Caco-2 (cell line): ENCODE measurements around the gene IL24. TPM values are rescaled to one million over a fixed set of nuclear protein-coding genes. Genes with fewer than 3 reads are reported as not detected.

Experiments
- BruUV-seq: library from RNA; stranded (reverse); fragments of 400-500 nt; replicated peaks from 2 replicates; lab custom pipeline; 2021; lab: Mats Ljungman, UMichigan
- CTCF ChIA-PET: fragments of 300-600 bp; sonication (Branson Sonifier 250); formaldehyde crosslinking; loops from one replicate; lab custom pipeline; 2022; ENCODE audit warnings: antibody characterized with exemption; lab: Charles Lee
- POLR2A ChIA-PET: fragments of 300-600 bp; sonication (Branson Sonifier 250); formaldehyde crosslinking; loops from one replicate; lab custom pipeline; 2022; ENCODE audit warnings: antibody characterized with exemption; lab: Charles Lee
- DNase-seq, 2 experiments: peaks; one replicate each; pipeline versions ENCODE4 v3.0.0 to v3.0.0-alpha.2; 2020 to 2022
- H3K27me3 ChIP-seq: replicated peaks from 2 replicates; pipeline ENCODE4 v1.6.0; 2011; ENCODE audit warnings: low read length; ENCODE audit not compliant: control insufficient read depth, insufficient read depth
- H3K36me3 ChIP-seq: 2 replicates; pipeline ENCODE4 v1.5.1; 2011; ENCODE audit warnings: low read length; ENCODE audit not compliant: control insufficient read depth, insufficient read depth
- H3K4me1 ChIP-seq: fragments of 250-450 bp; sonication (Bioruptor Pico); 2 replicates; pipeline ENCODE4 v1.5.1; 2020; ENCODE audit warnings: mild to moderate bottlenecking
- H3K4me3 ChIP-seq: 2 replicates; pipeline ENCODE4 v1.5.1; 2011; ENCODE audit warnings: low read depth, mild to moderate bottlenecking, control low read depth, low read length
- H3K9me3 ChIP-seq: fragments of 250-450 bp; sonication (Bioruptor Pico); 2 replicates; pipeline ENCODE4 v1.5.1; 2020; ENCODE audit warnings: mild to moderate bottlenecking, moderate library complexity
- H3K27ac Mint-ChIP-seq: one replicate; pipeline ENCODE4 v1.8.0; 2022; ENCODE audit warnings: mixed read lengths; ENCODE audit not compliant: unreplicated experiment
- H3K27me3 Mint-ChIP-seq: one replicate; pipeline ENCODE4 v1.8.0; 2022; ENCODE audit warnings: mixed read lengths; ENCODE audit not compliant: insufficient read depth, unreplicated experiment
- H3K36me3 Mint-ChIP-seq: one replicate; pipeline ENCODE4 v1.8.0; 2022; ENCODE audit warnings: mild to moderate bottlenecking, mixed read lengths; ENCODE audit not compliant: insufficient read depth, unreplicated experiment
- H3K4me1 Mint-ChIP-seq: one replicate; pipeline ENCODE4 v1.8.0; 2022; ENCODE audit warnings: low read depth, mixed read lengths; ENCODE audit not compliant: unreplicated experiment
- H3K4me3 Mint-ChIP-seq: one replicate; pipeline ENCODE4 v1.8.0; 2022; ENCODE audit warnings: mild to moderate bottlenecking, moderate library complexity, mixed read lengths; ENCODE audit not compliant: unreplicated experiment
- H3K9me3 Mint-ChIP-seq: one replicate; pipeline ENCODE4 v1.8.0; 2022; ENCODE audit warnings: mixed read lengths; ENCODE audit not compliant: unreplicated experiment
- intact Hi-C: fragments of 100-400 bp; cut with micrococcal nuclease; formaldehyde crosslinking; loops from one replicate; pipeline ENCODE4 v1.10.0; 2022; ENCODE audit not compliant: unreplicated experiment
- total RNA-seq: library from RNA; stranded (reverse); gene quantifications from 2 replicates; pipeline ENCODE4 v1.2.3, GENCODE V29; 2022
- TF ChIP-seq, protein P1 (sequence below), 2 experiments: fragments of 200-600 bp in 1 of 2; IDR thresholded peaks; 1 replicate in 1 of 2; 2 replicates in 1 of 2; pipeline versions ENCODE4 v1.5.1 to v1.8.0; 2011 to 2022; ENCODE audit warnings: antibody characterized with exemption in 1 of 2, control low read depth in 1 of 2, inconsistent platforms in 1 of 2, low read depth in 1 of 2, low read length in 1 of 2, mild to moderate bottlenecking in 1 of 2, moderate library complexity in 1 of 2; ENCODE audit not compliant: insufficient read depth in 1 of 2, severe bottlenecking in 1 of 2, unreplicated experiment in 1 of 2

Gene IL24
- total RNA-seq, 1 experiment from 2014 or later = not detected

DNA sequence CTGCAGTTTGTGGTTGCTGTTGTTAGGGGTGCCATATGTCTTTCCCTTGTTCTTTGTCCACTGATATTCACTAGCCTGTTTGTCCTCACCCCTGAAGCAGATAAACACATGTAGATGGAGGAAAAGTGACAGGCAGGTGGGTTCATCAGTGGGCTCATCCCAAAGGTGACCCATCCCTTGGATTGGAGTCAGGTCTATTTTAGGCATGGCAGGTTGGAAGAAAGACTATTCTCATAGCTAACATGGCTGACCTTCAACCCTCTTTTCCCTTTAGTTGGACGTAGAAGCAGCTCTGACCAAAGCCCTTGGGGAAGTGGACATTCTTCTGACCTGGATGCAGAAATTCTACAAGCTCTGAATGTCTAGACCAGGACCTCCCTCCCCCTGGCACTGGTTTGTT, 5.5 kb downstream of the IL24 start:
- DNase-seq = no peak
- H3K36me3 ChIP-seq = no peaks in the 10 kb centered on the region
- TF ChIP-seq, protein P1, sequence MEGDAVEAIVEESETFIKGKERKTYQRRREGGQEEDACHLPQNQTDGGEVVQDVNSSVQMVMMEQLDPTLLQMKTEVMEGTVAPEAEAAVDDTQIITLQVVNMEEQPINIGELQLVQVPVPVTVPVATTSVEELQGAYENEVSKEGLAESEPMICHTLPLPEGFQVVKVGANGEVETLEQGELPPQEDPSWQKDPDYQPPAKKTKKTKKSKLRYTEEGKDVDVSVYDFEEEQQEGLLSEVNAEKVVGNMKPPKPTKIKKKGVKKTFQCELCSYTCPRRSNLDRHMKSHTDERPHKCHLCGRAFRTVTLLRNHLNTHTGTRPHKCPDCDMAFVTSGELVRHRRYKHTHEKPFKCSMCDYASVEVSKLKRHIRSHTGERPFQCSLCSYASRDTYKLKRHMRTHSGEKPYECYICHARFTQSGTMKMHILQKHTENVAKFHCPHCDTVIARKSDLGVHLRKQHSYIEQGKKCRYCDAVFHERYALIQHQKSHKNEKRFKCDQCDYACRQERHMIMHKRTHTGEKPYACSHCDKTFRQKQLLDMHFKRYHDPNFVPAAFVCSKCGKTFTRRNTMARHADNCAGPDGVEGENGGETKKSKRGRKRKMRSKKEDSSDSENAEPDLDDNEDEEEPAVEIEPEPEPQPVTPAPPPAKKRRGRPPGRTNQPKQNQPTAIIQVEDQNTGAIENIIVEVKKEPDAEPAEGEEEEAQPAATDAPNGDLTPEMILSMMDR (IDR thresholded peaks at IDR 0.05; ENCODE audit: insufficient read depth in 1 of 2, low read depth in 1 of 2, low read length in 1 of 2, severe bottlenecking in 1 of 2, unreplicated experiment in 1 of 2) = no peak
- no peaks in the 10 kb centered on the region for H3K36me3 Mint-ChIP-seq
- H3K9me3 Mint-ChIP-seq = no peaks in the 10 kb centered on the region
- POLR2A ChIA-PET = no interaction called here
- H3K27ac Mint-ChIP-seq = no peak overlapping the region
- H3K4me1 ChIP-seq = no peaks in the 10 kb centered on the region
- no peak overlapping the region for H3K4me3 ChIP-seq
- H3K9me3 ChIP-seq = no peaks in the 10 kb centered on the region
- H3K27me3 Mint-ChIP-seq = peaks cover 16% of the 10 kb centered on the region
- no peaks in the 10 kb centered on the region; the same call in none of the 2 replicates for H3K27me3 ChIP-seq
- CTCF ChIA-PET = interaction anchor here (1.0 kb wide), 1 partner anchor 9 kb away, joined by 3 read pairs; no protein-coding TSS in a partner anchor
- no peaks in the 10 kb centered on the region for H3K4me1 Mint-ChIP-seq
- no TSS peak for BruUV-seq
- H3K4me3 Mint-ChIP-seq = no peak overlapping the region
- intact Hi-C loops = no loop called here

DNA sequence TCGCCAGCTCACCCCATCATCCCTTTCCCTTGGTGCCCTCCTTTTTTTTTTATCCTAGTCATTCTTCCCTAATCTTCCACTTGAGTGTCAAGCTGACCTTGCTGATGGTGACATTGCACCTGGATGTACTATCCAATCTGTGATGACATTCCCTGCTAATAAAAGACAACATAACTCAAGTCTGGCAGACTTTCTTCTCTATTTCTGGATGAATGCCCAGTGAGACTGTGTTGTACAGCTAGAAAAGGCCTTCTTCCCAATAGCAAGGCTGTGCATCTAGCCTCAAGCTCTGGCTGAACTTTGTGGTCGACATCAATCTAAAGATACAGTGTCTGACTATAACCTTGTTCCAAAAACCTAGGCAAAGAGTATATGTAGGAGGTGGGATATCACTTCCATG, 6.4 kb downstream of the IL24 start:
- Mint-ChIP-seq H3K4me3 (no peak overlapping the region), H3K9me3 (no peaks in the 10 kb centered on the region), H3K4me1 (peaks cover 8% of the 10 kb centered on the region), H3K27ac (no peak overlapping the region), H3K36me3 (no peaks in the 10 kb centered on the region), H3K27me3 (peaks cover 21% of the 10 kb centered on the region)
- ChIA-PET CTCF (no interaction called here), POLR2A (interaction anchor here (0.7 kb wide), 1 partner anchor 112 kb away, joined by 3 read pairs; no protein-coding TSS in a partner anchor)
- no peaks in the 10 kb centered on the region for H3K9me3 ChIP-seq
- H3K4me1 ChIP-seq = no peaks in the 10 kb centered on the region
- BruUV-seq = no TSS peak
- H3K36me3 ChIP-seq = no peaks in the 10 kb centered on the region
- DNase-seq = no peak
- H3K4me3 ChIP-seq = no peak overlapping the region
- H3K27me3 ChIP-seq = no peaks in the 10 kb centered on the region; the same call in none of the 2 replicates
- TF ChIP-seq, protein P1 (IDR thresholded peaks at IDR 0.05; ENCODE audit: insufficient read depth in 1 of 2, low read depth in 1 of 2, low read length in 1 of 2, severe bottlenecking in 1 of 2, unreplicated experiment in 1 of 2) = no peak
- intact Hi-C loops = no loop called here

DNA sequence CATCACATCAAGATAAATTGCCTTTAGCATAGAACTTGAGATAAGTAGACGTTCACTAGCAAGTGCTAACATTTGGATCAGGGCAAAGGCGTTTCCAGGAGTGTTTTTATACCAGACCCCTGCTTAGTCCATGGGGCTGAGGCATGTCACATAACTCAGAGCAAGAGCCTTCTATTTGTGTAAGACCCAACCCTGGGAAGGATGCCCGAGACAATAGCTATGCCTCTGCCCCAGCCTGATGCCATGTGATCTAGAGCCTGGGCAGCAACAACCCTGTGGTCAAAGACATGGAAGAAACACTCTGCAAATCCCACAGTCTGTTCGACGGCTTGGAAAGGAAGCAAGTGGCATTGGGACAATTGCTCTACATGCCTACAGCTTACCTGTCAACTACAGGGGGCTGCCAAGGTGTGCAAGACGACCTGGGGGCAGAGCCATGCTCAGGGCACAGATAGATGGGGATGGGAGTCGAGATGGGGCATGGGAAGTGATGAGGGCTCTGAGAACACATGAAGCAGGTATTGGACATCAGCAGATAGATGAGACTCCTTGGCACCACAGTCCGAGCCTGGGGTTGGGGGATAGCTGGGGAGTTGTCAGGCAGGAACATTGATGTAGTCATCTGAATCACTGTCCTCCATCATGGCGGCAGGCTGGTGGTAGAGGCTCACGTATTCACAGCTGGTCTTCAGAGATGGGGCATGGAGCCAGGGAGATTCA, 7.3 kb downstream of the IL24 start:
- H3K27ac Mint-ChIP-seq = no peak overlapping the region
- H3K9me3 Mint-ChIP-seq = no peaks in the 10 kb centered on the region
- peaks cover 25% of the 10 kb centered on the region for H3K27me3 Mint-ChIP-seq
- no TSS peak for BruUV-seq
- H3K4me1 ChIP-seq = 0 out of 2 replicates have a peak, but pooled peaks cover under 1% of the 10 kb centered on the region
- no peak overlapping the region for H3K4me3 ChIP-seq
- TF ChIP-seq, protein P1 (IDR thresholded peaks at IDR 0.05; ENCODE audit: insufficient read depth in 1 of 2, low read depth in 1 of 2, low read length in 1 of 2, severe bottlenecking in 1 of 2, unreplicated experiment in 1 of 2) = no peak
- CTCF ChIA-PET = no interaction called here
- no peaks in the 10 kb centered on the region for H3K9me3 ChIP-seq
- peaks cover 12% of the 10 kb centered on the region for H3K4me1 Mint-ChIP-seq
- DNase-seq = no peak
- no peaks in the 10 kb centered on the region for H3K36me3 ChIP-seq
- H3K27me3 ChIP-seq = no peaks in the 10 kb centered on the region; the same call in none of the 2 replicates
- H3K36me3 Mint-ChIP-seq = no peaks in the 10 kb centered on the region
- intact Hi-C loops = no loop called here
- no peak overlapping the region for H3K4me3 Mint-ChIP-seq
- POLR2A ChIA-PET = no interaction called here
